Measurements from ENCODE around the gene HACE1. TPM values are rescaled to one million over a fixed set of nuclear protein-coding genes. Genes with fewer than 3 reads are reported as not detected.
"Not testable (repeated sequence)": the region's sequence is repeated elsewhere in the genome, so short reads cannot be mapped to it uniquely, and the experiment has no call there.

Gene HACE1
- total RNA-seq, 1 experiment from 2014 or later: 4.3 TPM

DNA sequence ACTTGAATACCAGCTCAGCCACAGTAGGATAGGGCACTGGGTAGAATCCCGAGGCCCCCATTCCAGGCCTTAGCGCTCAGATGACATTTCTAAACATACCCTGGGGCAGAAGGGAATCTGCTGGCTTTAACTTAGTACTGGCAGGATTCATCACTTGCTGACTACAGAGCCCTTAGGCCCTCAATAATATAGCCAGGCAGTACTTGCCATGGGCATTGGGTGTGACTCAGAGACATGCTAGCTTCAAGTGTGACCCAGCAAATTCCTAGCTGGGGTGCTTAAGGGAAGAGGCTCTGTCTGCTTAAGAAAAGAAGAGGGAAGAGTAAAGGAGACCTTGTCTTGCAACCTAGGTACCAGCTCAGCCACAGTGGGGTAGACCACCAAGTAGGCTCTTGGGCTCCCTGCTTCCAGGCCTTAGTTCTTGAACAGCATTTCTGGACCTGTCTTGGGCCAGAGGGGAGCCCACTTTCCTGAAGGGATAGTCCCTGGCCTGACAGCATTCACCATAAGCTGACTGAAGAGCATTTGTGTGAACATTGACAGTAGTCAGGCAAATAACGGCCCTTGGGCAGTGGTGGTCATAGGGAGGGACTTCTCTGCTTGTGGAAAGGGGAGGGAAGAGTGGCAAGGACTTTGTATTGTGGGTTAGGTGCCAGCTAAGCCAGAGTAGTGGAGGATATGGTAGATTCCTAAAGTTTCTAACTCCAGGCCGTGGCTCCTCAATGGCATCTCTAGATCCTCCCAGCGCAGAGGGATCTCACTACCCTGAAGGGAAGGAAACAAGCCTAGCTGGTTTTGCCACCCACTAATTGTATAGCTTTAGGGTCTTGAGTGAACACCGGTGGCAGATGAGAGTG lies 48.5 kb upstream of the HACE1 start:
- DNase-seq (peak; percentile 13), ATAC-seq (no peak)
- H3K27ac ChIP-seq (ENCODE audit: low read length): no peak overlapping the region
- H3K79me2 ChIP-seq (ENCODE audit: low read length): no peaks in the 10 kb centered on the region
- intact Hi-C loops (cut with micrococcal nuclease): no loop called here
- no peaks in the 10 kb centered on the region for H3K9me2 ChIP-seq (replicated peaks; ENCODE audit: low read length)
- no peaks in the 10 kb centered on the region for H3K27me3 ChIP-seq (ENCODE audit: low read length)
- H3K9ac ChIP-seq (ENCODE audit: low read length): no peak overlapping the region
- H3F3A ChIP-seq (ENCODE audit: low read length, unreplicated experiment): no peaks in the 10 kb centered on the region
- H3K4me2 ChIP-seq (ENCODE audit: low read length): no peak overlapping the region
- H3K4me1 ChIP-seq (ENCODE audit: insufficient read depth, low read length): no peaks in the 10 kb centered on the region
- no peak overlapping the region for H2AFZ ChIP-seq (ENCODE audit: low read length)
- no peaks in the 10 kb centered on the region for H4K20me1 ChIP-seq (ENCODE audit: low read length)
- H3K36me3 ChIP-seq (ENCODE audit: low read depth, low read length): no peaks in the 10 kb centered on the region
- ChIA-PET POLR2A (ENCODE audit: unreplicated experiment) (no interaction called here), CTCF (no interaction called here)
- no peak for TF ChIP-seq EZH2phosphoT487 (IDR thresholded peaks at IDR 0.05; ENCODE audit: borderline replicate concordance, low read length)
- TF ChIP-seq, protein P1, sequence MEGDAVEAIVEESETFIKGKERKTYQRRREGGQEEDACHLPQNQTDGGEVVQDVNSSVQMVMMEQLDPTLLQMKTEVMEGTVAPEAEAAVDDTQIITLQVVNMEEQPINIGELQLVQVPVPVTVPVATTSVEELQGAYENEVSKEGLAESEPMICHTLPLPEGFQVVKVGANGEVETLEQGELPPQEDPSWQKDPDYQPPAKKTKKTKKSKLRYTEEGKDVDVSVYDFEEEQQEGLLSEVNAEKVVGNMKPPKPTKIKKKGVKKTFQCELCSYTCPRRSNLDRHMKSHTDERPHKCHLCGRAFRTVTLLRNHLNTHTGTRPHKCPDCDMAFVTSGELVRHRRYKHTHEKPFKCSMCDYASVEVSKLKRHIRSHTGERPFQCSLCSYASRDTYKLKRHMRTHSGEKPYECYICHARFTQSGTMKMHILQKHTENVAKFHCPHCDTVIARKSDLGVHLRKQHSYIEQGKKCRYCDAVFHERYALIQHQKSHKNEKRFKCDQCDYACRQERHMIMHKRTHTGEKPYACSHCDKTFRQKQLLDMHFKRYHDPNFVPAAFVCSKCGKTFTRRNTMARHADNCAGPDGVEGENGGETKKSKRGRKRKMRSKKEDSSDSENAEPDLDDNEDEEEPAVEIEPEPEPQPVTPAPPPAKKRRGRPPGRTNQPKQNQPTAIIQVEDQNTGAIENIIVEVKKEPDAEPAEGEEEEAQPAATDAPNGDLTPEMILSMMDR (conservative IDR thresholded peaks at IDR 0.05; ENCODE audit: low read depth, low read length): no peak
- no peak for TF ChIP-seq EZH2 (IDR thresholded peaks at IDR 0.05; ENCODE audit: low read length, unreplicated experiment)
- BruUV-seq (replicated peaks): no TSS peak
- H3K4me3 ChIP-seq (ENCODE audit: low read length): no peak overlapping the region
- no peaks in the 10 kb centered on the region for H3K9me3 ChIP-seq (ENCODE audit: low read length)

DNA sequence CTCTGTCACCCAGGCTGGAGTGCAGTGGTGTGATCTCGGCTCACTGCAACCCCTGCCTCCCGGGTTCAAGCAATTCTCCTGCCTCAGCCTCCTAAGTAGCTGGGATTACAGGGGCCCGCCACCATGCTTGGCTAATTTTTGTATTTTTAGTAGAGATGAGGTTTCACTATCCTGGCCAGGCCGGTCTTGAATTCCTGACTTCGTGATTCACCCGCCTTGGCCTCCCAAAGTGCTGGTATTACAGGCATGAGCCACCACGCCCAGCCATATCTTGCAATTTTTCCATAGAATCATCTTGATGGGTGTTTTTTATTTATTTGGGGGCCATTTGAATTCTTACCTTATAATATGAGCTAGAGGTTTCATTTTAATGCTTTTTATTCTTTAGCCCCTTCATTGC lies 39.2 kb upstream of the HACE1 start:
- H3K9ac ChIP-seq (ENCODE audit: low read length); H3K4me2 ChIP-seq (ENCODE audit: low read length); DNase-seq; H3K36me3 ChIP-seq (ENCODE audit: low read depth, low read length); H3K27ac ChIP-seq (ENCODE audit: low read length); intact Hi-C loops (cut with micrococcal nuclease); H3K9me3 ChIP-seq (ENCODE audit: low read length); ATAC-seq; POLR2A ChIA-PET (ENCODE audit: unreplicated experiment); H3K79me2 ChIP-seq (ENCODE audit: low read length); H3K27me3 ChIP-seq (ENCODE audit: low read length); CTCF ChIA-PET; H4K20me1 ChIP-seq (ENCODE audit: low read length); H2AFZ ChIP-seq (ENCODE audit: low read length); H3K4me3 ChIP-seq (ENCODE audit: low read length); H3K9me2 ChIP-seq (replicated peaks; ENCODE audit: low read length); BruUV-seq (replicated peaks); H3K4me1 ChIP-seq (ENCODE audit: insufficient read depth, low read length); H3F3A ChIP-seq (ENCODE audit: low read length, unreplicated experiment): not testable (repeated sequence)

DNA sequence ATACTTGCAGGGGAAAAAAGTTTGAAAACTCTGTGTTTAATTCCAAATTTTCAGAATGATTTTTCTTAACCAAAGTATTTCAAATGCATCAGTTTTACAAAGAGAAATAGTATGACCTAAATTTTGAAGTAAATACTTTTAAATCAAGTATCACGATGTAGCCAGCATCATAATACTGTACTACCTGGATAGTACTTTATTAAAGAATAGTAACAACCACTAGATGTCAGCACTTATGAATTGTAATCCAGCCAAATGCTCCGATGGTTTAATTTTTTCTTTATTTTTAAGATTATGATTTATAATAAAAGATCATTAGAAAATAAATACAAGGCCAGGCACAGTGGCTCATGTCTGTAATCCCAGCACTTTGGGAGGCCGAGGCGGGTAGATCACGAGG lies 37.2 kb upstream of the HACE1 start:
- ChIA-PET POLR2A (ENCODE audit: unreplicated experiment) (no interaction called here), CTCF (no interaction called here)
- Histone ChIP-seq H3K9ac (ENCODE audit: low read length) (no peak overlapping the region), H3K27ac (ENCODE audit: low read length) (no peak overlapping the region), H3K4me2 (ENCODE audit: low read length) (no peak overlapping the region), H3K79me2 (ENCODE audit: low read length) (no peaks in the 10 kb centered on the region), H3K9me2 (replicated peaks; ENCODE audit: low read length) (no peaks in the 10 kb centered on the region), H3F3A (ENCODE audit: low read length, unreplicated experiment) (no peaks in the 10 kb centered on the region), H3K9me3 (ENCODE audit: low read length) (no peaks in the 10 kb centered on the region), H3K36me3 (ENCODE audit: low read depth, low read length) (no peaks in the 10 kb centered on the region), H4K20me1 (ENCODE audit: low read length) (no peaks in the 10 kb centered on the region), H2AFZ (ENCODE audit: low read length) (no peak overlapping the region), H3K4me1 (ENCODE audit: insufficient read depth, low read length) (no peaks in the 10 kb centered on the region), H3K4me3 (ENCODE audit: low read length) (no peak overlapping the region), H3K27me3 (ENCODE audit: low read length) (no peaks in the 10 kb centered on the region)
- intact Hi-C loops (cut with micrococcal nuclease): no loop called here
- no TSS peak for BruUV-seq (replicated peaks)
- TF ChIP-seq, protein P1 (conservative IDR thresholded peaks at IDR 0.05; ENCODE audit: low read depth, low read length): peak; percentile 39; the same call in 1 of the 2 replicates
- TF ChIP-seq EZH2phosphoT487 (IDR thresholded peaks at IDR 0.05; ENCODE audit: borderline replicate concordance, low read length): no peak
- no peak for ATAC-seq
- peak; percentile 19 for DNase-seq

Measured in PC-3 (cell line).